H1 (cell line): ENCODE results near the gene SLC12A4. TPM values are rescaled to one million over a fixed set of nuclear protein-coding genes. Genes with fewer than 3 reads are reported as not detected.
A peak's percentile ranks its signal among the peaks of the same experiment; 100 is the strongest.

Experiments used
- ATF2 ChIP-seq: IDR thresholded peaks from 2 replicates; pipeline ENCODE4 v1.6.1; 2012; ENCODE audit warnings: low read length, inconsistent platforms
- ATF3 ChIP-seq: IDR thresholded peaks from 2 replicates; pipeline ENCODE4 v1.6.1; 2011; ENCODE audit warnings: low read depth, mild to moderate bottlenecking, low read length; ENCODE audit not compliant: insufficient read depth
- EGR1 ChIP-seq: IDR thresholded peaks from 2 replicates; pipeline ENCODE4 v1.6.1; 2011; ENCODE audit warnings: low read depth, low read length, borderline replicate concordance
- EP300 ChIP-seq, 2 experiments: IDR thresholded peaks; 1 replicate in 1 of 2; 2 replicates in 1 of 2; pipeline ENCODE4 v1.6.1; 2011 to 2012; ENCODE audit warnings: low read depth in 2 of 2, low read length in 2 of 2, mild to moderate bottlenecking in 2 of 2, borderline replicate concordance in 1 of 2, inconsistent platforms in 1 of 2, moderate library complexity in 1 of 2
- JUN ChIP-seq: IDR thresholded peaks from 2 replicates; pipeline ENCODE4 v1.6.1; 2011; ENCODE audit warnings: low read depth, mild to moderate bottlenecking, improper control_type of control experiment, low read length
- MAX ChIP-seq: IDR thresholded peaks from 2 replicates; pipeline ENCODE4 v1.6.1; 2012; ENCODE audit warnings: inconsistent platforms
- NANOG ChIP-seq: IDR thresholded peaks from 2 replicates; pipeline ENCODE4 v1.6.1; 2011; ENCODE audit warnings: low read length, low read depth, mild to moderate bottlenecking, inconsistent platforms; ENCODE audit not compliant: insufficient read depth, poor library complexity, severe bottlenecking
- NRF1 ChIP-seq: IDR thresholded peaks from 2 replicates; pipeline ENCODE4 v1.6.1; 2011; ENCODE audit warnings: mild to moderate bottlenecking, low read depth, low read length, improper control_type of control experiment
- PHF8 ChIP-seq: fragments of 200-600 bp; sonication (generic); conservative IDR thresholded peaks from 2 replicates; pipeline ENCODE4 v1.7.1; 2012; ENCODE audit warnings: low read depth, mild to moderate bottlenecking, inconsistent platforms, low read length, moderate library complexity
- POLR2AphosphoS5 ChIP-seq: IDR thresholded peaks from 2 replicates; pipeline ENCODE4 v1.6.1; 2011; ENCODE audit warnings: low read depth, low read length
- RXRA ChIP-seq: IDR thresholded peaks from 2 replicates; pipeline ENCODE4 v1.6.1; 2011; ENCODE audit warnings: low read depth, mild to moderate bottlenecking, low read length, moderate library complexity; ENCODE audit not compliant: insufficient read depth
- SAP30 ChIP-seq: fragments of 300-600 bp; sonication (generic); IDR thresholded peaks from 2 replicates; pipeline ENCODE4 v1.7.1; 2012; ENCODE audit warnings: low read length, moderate library complexity, mild to moderate bottlenecking, inconsistent platforms; ENCODE audit not compliant: insufficient read depth, insufficient replicate concordance
- SIN3A ChIP-seq, 2 experiments: IDR thresholded peaks in 1 of 2; conservative IDR thresholded peaks in 1 of 2; 2 replicates each; pipeline ENCODE4 v1.6.1; 2011 to 2012; ENCODE audit warnings: low read length in 2 of 2, improper control_type of control experiment in 1 of 2, low read depth in 1 of 2, mild to moderate bottlenecking in 1 of 2
- SIX5 ChIP-seq: IDR thresholded peaks from 2 replicates; pipeline ENCODE4 v1.6.1; 2011; ENCODE audit warnings: mild to moderate bottlenecking, low read depth, low read length
- SP4 ChIP-seq: IDR thresholded peaks from 2 replicates; pipeline ENCODE4 v1.6.1; 2012; ENCODE audit warnings: low read length, inconsistent platforms
- SRF ChIP-seq: IDR thresholded peaks from 2 replicates; pipeline ENCODE4 v1.6.1; 2011; ENCODE audit warnings: mild to moderate bottlenecking, low read depth, low read length, moderate library complexity
- TAF7 ChIP-seq: optimal IDR thresholded peaks from 2 replicates; pipeline ENCODE3; 2011; ENCODE audit warnings: low read depth, mild to moderate bottlenecking, inconsistent platforms, low read length, moderate library complexity, borderline replicate concordance
- USF2 ChIP-seq: IDR thresholded peaks from 2 replicates; pipeline ENCODE4 v1.6.1; 2011; ENCODE audit warnings: low read length, improper control_type of control experiment
- YY1 ChIP-seq: IDR thresholded peaks from 2 replicates; pipeline ENCODE4 v1.6.1; 2011; ENCODE audit warnings: low read depth, mild to moderate bottlenecking, low read length
- polyA plus RNA-seq, 7 experiments: library from polyadenylated mRNA; depleted of rRNA in 3 of 7; stranded (reverse) in 5 of 7; unstranded in 2 of 7; fragments of >200 nt in 5 of 7; fragments of 200-250 nt in 2 of 7; gene quantifications; 1 replicate in 5 of 7; 2 replicates in 1 of 7; 4 replicates in 1 of 7; pipeline versions ENCODE4 v1.2.1 to v1.2.3, GENCODE V29; 2011 to 2013; ENCODE audit warnings: missing spikeins in 2 of 7, mixed read lengths in 2 of 7
- total RNA-seq: library from RNA; stranded (reverse); fragmentation: NEBNext Ultra II Directional; extraction: Animal tissue kit (Norgen Biotek cat#: 25700); gene quantifications from 2 replicates; pipeline ENCODE4 v1.2.1, GENCODE V29; 2021

Gene SLC12A4
- total and polyA plus RNA-seq, 2 of the 8 experiments (the other 6 are each of a cell fraction or from before 2014, with no cell fraction given) = 41.3 to 49.3 TPM

- TF ChIP-seq NANOG (no peak), TAF7 (peak; percentile 46), EP300 (IDR thresholded peaks at IDR 0.05; ENCODE audit: borderline replicate concordance in 1 of 2, low read depth in 2 of 2, low read length in 2 of 2) (no peak), SIN3A (conservative IDR thresholded peaks at IDR 0.05 in 1 of 2, IDR thresholded peaks at IDR 0.05 in 1 of 2; ENCODE audit: low read depth in 1 of 2, low read length in 2 of 2) (no peak; a peak in 2 of 4 replicates), SP4 (0 out of 2 replicates have a peak, but pooled peaks have one; percentile 52), PHF8 (peak; percentile 50; the same call in 1 of the 2 replicates), NRF1 (no peak), RXRA (no peak), EGR1 (peak; percentile 42; the same call in 1 of the 2 replicates), JUN (no peak), SIX5 (no peak), USF2 (peak; percentile 87), SAP30 (peak; percentile 49), YY1 (peak; percentile 27; the same call in 1 of the 2 replicates), MAX (peak; percentile 98), POLR2AphosphoS5 (peak; percentile 92), ATF3 (0 out of 2 replicates have a peak, but pooled peaks have one; percentile 32), ATF2 (0 out of 2 replicates have a peak, but pooled peaks have one; percentile 78), SRF (no peak)
These were observed 32.9 kb downstream of the SLC12A4 start (continued) for GRCh38 chr16:67935402-67936123.
